Activated T-helper 17 cell treated with anti-CD3 and anti-CD28 coated beads, Interleukin-2, amount 50 U/mL, for 72 hours (primary cell): ENCODE data around the gene PTPN20. TPM values are rescaled to one million over a fixed set of nuclear protein-coding genes. Genes with fewer than 3 reads are reported as not detected.

Experiments used
- ATAC-seq: fragments of 150-1000 bp; cut with Tn5 transposase; replicated peaks from 2 replicates; pipeline ENCODE4 v1.10.0; 2021; ENCODE audit warnings: mild to moderate bottlenecking, moderate library complexity
- H3K27ac Mint-ChIP-seq: one replicate; pipeline ENCODE4 v1.8.0; 2022; ENCODE audit warnings: mixed read lengths
- H3K27me3 Mint-ChIP-seq: one replicate; pipeline ENCODE4 v1.8.0; 2022; ENCODE audit warnings: mixed read lengths
- H3K36me3 Mint-ChIP-seq: one replicate; pipeline ENCODE4 v1.8.0; 2022; ENCODE audit warnings: low read depth, mild to moderate bottlenecking, mixed read lengths
- H3K4me1 Mint-ChIP-seq: one replicate; pipeline ENCODE4 v1.8.0; 2022; ENCODE audit warnings: mixed read lengths
- H3K4me3 Mint-ChIP-seq: one replicate; pipeline ENCODE4 v1.8.0; 2022; ENCODE audit warnings: mild to moderate bottlenecking, mixed read lengths
- H3K9me3 Mint-ChIP-seq: one replicate; pipeline ENCODE4 v1.8.0; 2022; ENCODE audit warnings: mixed read lengths
- total RNA-seq, 2 donors: library from RNA; stranded (reverse); gene quantifications; one replicate each; pipeline ENCODE4 v1.2.3, GENCODE V29; 2022

Gene PTPN20
- total RNA-seq, 2 donors from 2014 or later, result 0.22 to 0.85 TPM

DNA sequence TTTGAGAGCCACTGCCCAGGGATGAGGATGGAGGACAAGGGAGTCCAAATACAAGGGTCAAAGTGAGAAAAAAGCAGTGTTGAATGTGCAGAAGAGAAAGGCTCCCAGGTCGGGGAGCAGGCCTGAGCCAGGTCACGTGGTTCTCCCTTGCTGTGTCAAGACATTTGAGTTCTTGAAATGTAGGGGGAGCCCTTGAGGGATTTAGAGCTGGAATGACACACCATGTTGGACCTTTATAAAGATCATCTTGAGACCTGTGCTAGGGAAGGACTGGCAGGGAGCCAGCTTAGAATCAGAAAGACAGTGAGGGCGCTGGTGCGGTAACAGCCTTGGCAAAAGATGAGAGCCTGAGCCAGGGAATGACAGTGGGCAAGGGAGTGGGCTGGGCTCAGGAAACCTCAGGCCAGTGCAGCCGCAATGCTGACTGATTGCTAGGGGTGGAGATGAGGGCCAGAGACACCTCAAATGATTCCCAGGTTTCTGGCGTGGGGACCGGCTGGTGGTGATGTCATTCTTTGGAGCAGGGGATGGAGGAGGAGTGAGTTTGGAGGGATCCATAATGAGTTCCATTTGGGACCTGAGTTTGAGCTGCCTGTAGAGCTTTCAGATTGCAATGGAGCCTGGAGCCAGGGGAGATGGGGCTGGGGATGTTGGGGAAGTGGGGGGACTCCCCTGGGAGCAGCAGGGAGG, 120.1 kb downstream of the PTPN20 start:
- no peaks in the 10 kb centered on the region for H3K4me1 Mint-ChIP-seq
- no peak overlapping the region for H3K4me3 Mint-ChIP-seq
- ATAC-seq, result no peak
- H3K36me3 Mint-ChIP-seq, result no peaks in the 10 kb centered on the region
- no peaks in the 10 kb centered on the region for H3K9me3 Mint-ChIP-seq
- no peaks in the 10 kb centered on the region for H3K27me3 Mint-ChIP-seq
- no peak overlapping the region for H3K27ac Mint-ChIP-seq

- Mint-ChIP-seq H3K4me1 (no peaks in the 10 kb centered on the region), H3K4me3 (no peak overlapping the region), H3K27me3 (no peaks in the 10 kb centered on the region), H3K27ac (no peak overlapping the region), H3K36me3 (no peaks in the 10 kb centered on the region), H3K9me3 (no peaks in the 10 kb centered on the region)
- ATAC-seq, result no peak
These were observed 120.8 kb downstream of the PTPN20 start for GRCh38 chr10:47031901-47032465.

DNA sequence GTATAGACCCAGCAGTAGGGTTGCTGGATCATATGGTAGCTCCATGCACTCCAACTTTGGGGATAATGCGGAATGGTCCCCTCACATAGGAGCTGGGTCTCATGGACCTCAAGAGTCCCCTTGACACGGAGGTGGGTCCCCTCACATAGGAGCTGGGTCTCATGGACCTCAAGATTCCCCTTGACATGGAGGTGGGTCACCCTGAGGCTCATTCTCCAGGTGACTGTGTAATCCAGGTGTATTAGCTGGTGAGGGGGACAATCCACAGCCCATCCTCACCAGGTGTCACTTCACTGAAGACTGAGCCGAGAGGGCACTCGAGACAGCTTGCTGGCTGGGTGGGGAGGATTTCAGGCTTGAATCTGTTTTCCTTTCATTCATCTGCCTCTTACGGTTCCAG, 121.9 kb downstream of the PTPN20 start:
- Mint-ChIP-seq H3K27ac (no peak overlapping the region), H3K4me3 (no peak overlapping the region)
- ATAC-seq, result no peak

GRCh38 chr10:47033541-47034270, 122.5 kb downstream of the PTPN20 start:
- no peaks in the 10 kb centered on the region for H3K36me3 Mint-ChIP-seq
- H3K4me1 Mint-ChIP-seq, result no peaks in the 10 kb centered on the region
- H3K9me3 Mint-ChIP-seq, result no peaks in the 10 kb centered on the region
- no peak for ATAC-seq
- H3K4me3 Mint-ChIP-seq, result no peak overlapping the region
- no peaks in the 10 kb centered on the region for H3K27me3 Mint-ChIP-seq
- H3K27ac Mint-ChIP-seq, result no peak overlapping the region

More for the DNA sequence above, 121.9 kb downstream of the PTPN20 start:
- Mint-ChIP-seq H3K36me3 (no peaks in the 10 kb centered on the region), H3K9me3 (no peaks in the 10 kb centered on the region), H3K4me1 (no peaks in the 10 kb centered on the region), H3K27me3 (no peaks in the 10 kb centered on the region)

- Mint-ChIP-seq H3K4me3 (no peak overlapping the region), H3K36me3 (no peaks in the 10 kb centered on the region), H3K4me1 (no peaks in the 10 kb centered on the region), H3K27me3 (no peaks in the 10 kb centered on the region), H3K27ac (no peak overlapping the region), H3K9me3 (no peaks in the 10 kb centered on the region)
- ATAC-seq, result no peak
These were observed 123.3 kb downstream of the PTPN20 start for GRCh38 chr10:47034441-47035051.

GRCh38 chr10:47035171-47035818, 124.1 kb downstream of the PTPN20 start:
- Mint-ChIP-seq H3K36me3 (no peaks in the 10 kb centered on the region), H3K4me1 (no peaks in the 10 kb centered on the region), H3K27me3 (no peaks in the 10 kb centered on the region), H3K4me3 (no peak overlapping the region), H3K27ac (no peak overlapping the region), H3K9me3 (no peaks in the 10 kb centered on the region)
- no peak for ATAC-seq

- ATAC-seq, result no peak
- H3K9me3 Mint-ChIP-seq, result no peaks in the 10 kb centered on the region
- no peaks in the 10 kb centered on the region for H3K4me1 Mint-ChIP-seq
- H3K27ac Mint-ChIP-seq, result no peak overlapping the region
- no peaks in the 10 kb centered on the region for H3K27me3 Mint-ChIP-seq
- H3K4me3 Mint-ChIP-seq, result no peak overlapping the region
- no peaks in the 10 kb centered on the region for H3K36me3 Mint-ChIP-seq
These were observed 124.7 kb downstream of the PTPN20 start for GRCh38 chr10:47035819-47036337.

DNA sequence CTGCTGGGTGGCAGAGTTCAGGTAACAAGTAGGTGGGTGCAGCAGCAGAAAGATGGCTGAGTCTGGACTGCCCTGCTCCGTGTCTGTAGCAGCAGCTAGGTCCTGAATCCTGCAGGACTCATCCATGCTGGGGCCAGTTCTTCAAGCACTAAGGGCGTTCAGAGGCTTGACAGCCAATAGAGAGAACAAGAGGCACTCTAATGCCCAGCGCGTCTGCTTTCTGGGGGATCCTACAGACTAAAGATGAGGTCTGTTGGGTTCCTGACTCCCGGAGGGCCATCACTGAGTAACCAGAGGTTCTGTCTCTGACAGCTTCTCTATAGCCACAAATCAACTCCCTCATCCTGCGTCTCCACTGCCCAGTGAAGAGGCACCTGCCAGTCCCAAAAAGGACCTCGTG, 125.5 kb downstream of the PTPN20 start:
- Mint-ChIP-seq H3K27me3 (no peaks in the 10 kb centered on the region), H3K4me3 (no peak overlapping the region), H3K27ac (no peak overlapping the region), H3K36me3 (no peaks in the 10 kb centered on the region), H3K9me3 (no peaks in the 10 kb centered on the region), H3K4me1 (no peaks in the 10 kb centered on the region)
- no peak for ATAC-seq

- no peak for ATAC-seq
- H3K4me1 Mint-ChIP-seq, result no peaks in the 10 kb centered on the region
These were observed 126.6 kb downstream of the PTPN20 start for GRCh38 chr10:47037654-47038425.

GRCh38 chr10:47038881-47039561, 127.8 kb downstream of the PTPN20 start:
- H3K4me1 Mint-ChIP-seq, result no peaks in the 10 kb centered on the region
- H3K27ac Mint-ChIP-seq, result no peak overlapping the region
- no peak overlapping the region for H3K4me3 Mint-ChIP-seq
- no peaks in the 10 kb centered on the region for H3K36me3 Mint-ChIP-seq
- H3K9me3 Mint-ChIP-seq, result no peaks in the 10 kb centered on the region
- ATAC-seq, result no peak
- no peaks in the 10 kb centered on the region for H3K27me3 Mint-ChIP-seq

More at GRCh38 chr10:47037654-47038425, 126.6 kb downstream of the PTPN20 start:
- Mint-ChIP-seq H3K36me3 (no peaks in the 10 kb centered on the region), H3K9me3 (no peaks in the 10 kb centered on the region), H3K4me3 (no peak overlapping the region), H3K27ac (no peak overlapping the region), H3K27me3 (no peaks in the 10 kb centered on the region)

DNA sequence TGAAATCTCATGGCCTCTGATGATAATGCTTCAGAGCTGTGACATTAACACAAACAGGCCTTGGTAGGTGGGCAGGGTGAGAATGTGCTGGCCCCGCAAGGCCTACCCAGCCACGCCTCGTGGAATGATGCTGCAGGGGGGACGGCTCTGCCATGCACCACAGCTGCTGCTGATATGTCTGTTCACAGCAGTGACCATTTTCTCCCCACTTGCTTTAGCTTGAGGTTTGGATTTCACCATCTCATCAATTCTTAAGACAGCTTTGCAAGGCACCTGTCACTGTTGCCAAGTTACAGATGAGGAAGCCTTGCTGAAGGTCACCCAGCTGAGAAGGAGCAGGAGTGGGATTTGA, 128.3 kb downstream of the PTPN20 start:
- Mint-ChIP-seq H3K36me3 (no peaks in the 10 kb centered on the region), H3K4me3 (no peak overlapping the region), H3K9me3 (no peaks in the 10 kb centered on the region), H3K27ac (no peak overlapping the region), H3K4me1 (no peaks in the 10 kb centered on the region), H3K27me3 (no peaks in the 10 kb centered on the region)
- no peak for ATAC-seq

DNA sequence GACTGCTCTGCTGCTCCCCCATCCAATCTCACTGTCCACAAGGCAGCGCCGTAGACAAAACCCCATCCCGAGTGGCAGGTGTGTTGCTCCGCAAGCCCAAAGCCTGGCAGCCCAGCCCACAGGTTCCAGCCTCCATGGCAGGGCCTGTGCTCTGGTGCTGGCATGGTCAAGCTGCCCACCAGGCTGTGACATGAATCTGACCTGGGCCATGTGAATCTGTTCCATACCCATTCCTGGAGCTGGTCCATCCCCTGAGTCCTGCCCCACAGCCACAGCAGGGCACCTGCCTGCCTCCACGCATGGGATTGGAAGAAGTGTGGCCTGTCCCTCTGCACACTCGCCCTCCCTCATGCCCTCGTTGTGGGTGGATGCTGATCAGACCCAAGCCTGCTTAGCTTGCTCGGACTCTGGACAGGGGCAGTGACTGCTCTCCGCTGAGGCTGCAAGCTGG, 128.8 kb downstream of the PTPN20 start:
- no peak overlapping the region for H3K4me3 Mint-ChIP-seq
- H3K36me3 Mint-ChIP-seq, result no peaks in the 10 kb centered on the region
- ATAC-seq, result no peak
- H3K27me3 Mint-ChIP-seq, result no peaks in the 10 kb centered on the region
- H3K27ac Mint-ChIP-seq, result no peak overlapping the region
- no peaks in the 10 kb centered on the region for H3K4me1 Mint-ChIP-seq
- no peaks in the 10 kb centered on the region for H3K9me3 Mint-ChIP-seq

GRCh38 chr10:47040681-47041080, 129.5 kb downstream of the PTPN20 start:
- Mint-ChIP-seq H3K9me3 (no peaks in the 10 kb centered on the region), H3K4me1 (no peaks in the 10 kb centered on the region), H3K36me3 (no peaks in the 10 kb centered on the region), H3K27ac (no peak overlapping the region), H3K4me3 (no peak overlapping the region), H3K27me3 (no peaks in the 10 kb centered on the region)
- ATAC-seq, result no peak
